SH-SY5Y (cell line): ENCODE measurements around the gene CIAO1.

Source experiments
- GATA2 ChIP-seq: IDR thresholded peaks from 2 replicates; pipeline ENCODE4 v1.6.1; 2011; ENCODE audit warnings: mild to moderate bottlenecking, low read depth, low read length
- GATA3 ChIP-seq: IDR thresholded peaks from 2 replicates; pipeline ENCODE4 v1.6.1; 2011; ENCODE audit warnings: low read depth, mild to moderate bottlenecking, low read length, moderate library complexity

- TF ChIP-seq GATA2 (no peak), GATA3 (no peak)
These were observed 11.5 kb upstream of the CIAO1 start for GRCh38 chr2:96254571-96254970.
